Hippocampal formation (tissue), 2 donors: Measurements from ENCODE around the gene BPIFB6.

ENCODE experiments used
- DNase-seq, 2 donors: peaks; one replicate each; lab custom pipeline; 2025; lab: John Stamatoyannopoulos, UW

Gene BPIFB6

GRCh38 chr20:33091693-33092092 lies 60.2 kb downstream of the BPIFB6 start:
- no peak for DNase-seq

GRCh38 chr20:33092361-33092760 lies 60.9 kb downstream of the BPIFB6 start:
- DNase-seq: no peak

- DNase-seq: no peak
Measured at GRCh38 chr20:33093074-33093473, 61.6 kb downstream of the BPIFB6 start.

GRCh38 chr20:33093582-33093981 lies 62.1 kb downstream of the BPIFB6 start:
- DNase-seq: no peak
